Effector memory CD8-positive, alpha-beta T cell (primary cell): ENCODE data around the gene C12orf76.
"Not testable (repeated sequence)": the region's sequence is repeated elsewhere in the genome, so short reads cannot be mapped to it uniquely, and the experiment has no call there.

Experiments used
- ATAC-seq: fragments of 150-1000 bp; cut with Tn5 transposase; replicated peaks from 2 replicates; pipeline ENCODE4 v1.10.0; 2021; ENCODE audit warnings: mild to moderate bottlenecking, moderate library complexity
- DNase-seq, 3 experiments: peaks; one replicate each; pipeline ENCODE4 v3.0.0; 2021
- H3K27ac Mint-ChIP-seq, 2 donors: one replicate each; pipeline ENCODE4 v1.8.0; 2022; ENCODE audit warnings: mild to moderate bottlenecking in 2 of 2, mixed read lengths in 2 of 2, moderate library complexity in 2 of 2
- H3K27me3 Mint-ChIP-seq, 2 donors: one replicate each; pipeline ENCODE4 v1.8.0; 2022; ENCODE audit warnings: mixed read lengths in 2 of 2
- H3K36me3 Mint-ChIP-seq: one replicate; pipeline ENCODE4 v1.8.0; 2022; ENCODE audit warnings: mild to moderate bottlenecking, moderate library complexity, mixed read lengths; ENCODE audit not compliant: insufficient read depth
- H3K4me1 Mint-ChIP-seq, 2 donors: one replicate each; pipeline ENCODE4 v1.8.0; 2022; ENCODE audit warnings: low read depth in 2 of 2, mixed read lengths in 2 of 2
- H3K4me3 Mint-ChIP-seq, 2 donors: one replicate each; pipeline ENCODE4 v1.8.0; 2022; ENCODE audit warnings: mild to moderate bottlenecking in 2 of 2, mixed read lengths in 2 of 2, moderate library complexity in 2 of 2
- H3K9me3 Mint-ChIP-seq, 2 donors: one replicate each; pipeline ENCODE4 v1.8.0; 2022; ENCODE audit warnings: mixed read lengths in 2 of 2
- total RNA-seq, 9 experiments: gene quantifications; one replicate each; lab custom pipeline; 2026; lab: John Stamatoyannopoulos, UW

The C12orf76 gene, protein sequence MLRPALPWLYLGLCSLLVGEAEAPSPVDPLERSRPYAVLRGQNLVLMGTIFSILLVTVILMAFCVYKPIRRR
- 5.1 to 15.1 (median 7.3) reads per million in 9 experiments for total RNA-seq

DNA sequence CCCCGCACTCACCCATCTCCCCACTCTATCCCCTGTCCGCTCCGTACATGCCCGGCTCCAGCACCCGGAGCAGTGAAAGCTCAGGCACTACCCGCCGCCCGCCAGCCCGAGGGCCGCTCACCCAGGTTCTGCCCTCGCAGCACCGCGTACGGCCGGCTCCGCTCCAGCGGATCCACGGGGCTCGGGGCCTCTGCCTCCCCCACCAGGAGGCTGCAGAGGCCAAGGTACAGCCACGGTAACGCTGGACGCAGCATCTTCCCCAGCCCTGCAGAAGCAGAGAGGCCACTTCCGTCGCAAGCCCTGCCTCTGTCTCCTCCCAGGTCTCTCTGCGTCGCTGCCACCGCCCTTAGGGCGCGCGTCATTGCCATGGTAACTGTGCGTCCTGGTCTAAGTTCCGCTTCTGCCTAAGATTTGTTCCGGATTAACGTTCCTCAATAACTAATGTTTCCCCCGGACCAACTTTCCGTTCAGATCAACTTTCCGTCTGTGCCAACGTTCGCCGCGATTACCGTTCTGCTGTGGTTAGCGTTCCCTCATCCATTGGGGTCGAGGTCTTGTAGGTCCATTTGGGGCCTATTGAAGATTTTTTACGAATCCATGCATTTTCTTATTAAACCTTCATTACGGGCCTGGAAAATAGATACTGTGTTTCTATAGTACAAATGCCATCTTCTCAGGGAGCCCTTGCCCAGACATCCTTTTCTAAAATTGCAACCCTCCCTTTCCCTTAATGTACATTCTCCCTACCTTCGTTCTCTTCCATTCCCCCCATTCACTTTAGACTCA lies at the start of gene C12orf76:
TSS of gene C12orf76 (minus strand) at position 281 of the 786 bp plus-strand sequence. CDS start at position 254, 27 bp downstream.
- DNase-seq = peak; percentile 85 to 87 (median 87)
- H3K4me3 Mint-ChIP-seq = peak within 1 kb of the TSS; percentile 89 to 98
- peaks cover 17 to 23% of the 10 kb centered on the region in 2 donors for H3K4me1 Mint-ChIP-seq
- H3K9me3 Mint-ChIP-seq = no peaks in the 10 kb centered on the region
- peaks cover 14% of the 10 kb centered on the region for H3K36me3 Mint-ChIP-seq
- no peaks in the 10 kb centered on the region for H3K27me3 Mint-ChIP-seq
- peak; percentile 100 for ATAC-seq
- H3K27ac Mint-ChIP-seq = peak within 1 kb of the TSS; percentile 92 to 97

DNA sequence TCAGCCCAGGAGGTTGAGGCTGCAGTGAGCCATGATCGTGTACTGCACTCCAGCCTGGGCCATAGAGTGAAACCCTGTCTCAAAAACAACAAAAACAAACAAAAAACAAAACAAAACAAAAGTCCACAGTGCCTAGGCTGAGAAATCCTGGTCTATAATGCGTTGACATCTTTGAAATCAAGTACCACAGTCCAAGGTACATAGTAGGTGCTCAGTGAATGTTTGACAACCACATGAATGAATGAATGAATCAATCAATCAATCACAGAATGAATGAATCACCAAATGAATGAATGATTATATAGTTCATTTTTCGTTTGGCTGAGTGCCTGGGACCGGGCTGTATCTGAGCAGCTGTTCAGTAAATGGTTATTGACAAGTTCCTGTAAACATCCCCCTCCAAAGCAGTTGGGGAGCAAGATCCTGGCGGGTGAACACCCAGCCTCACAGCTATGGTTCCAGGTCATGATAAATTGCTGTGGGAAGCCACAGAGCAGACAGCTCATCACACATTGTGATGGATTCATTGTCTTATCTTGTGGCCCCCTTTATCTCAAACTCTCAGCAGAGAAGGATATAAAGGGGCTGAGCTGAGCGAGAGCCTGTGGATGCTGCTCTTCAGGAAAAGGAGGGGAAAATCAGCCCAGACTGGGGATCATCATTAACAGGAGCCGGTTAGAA lies 45.4 kb upstream of the C12orf76 start:
- Mint-ChIP-seq H3K4me3 (no peak overlapping the region), H3K36me3 (no peaks in the 10 kb centered on the region), H3K27me3 (peaks cover 14 to 34% of the 10 kb centered on the region in 2 donors), H3K9me3 (no peaks in the 10 kb centered on the region), H3K27ac (no peak overlapping the region), H3K4me1 (no peaks in the 10 kb centered on the region)
- ATAC-seq (no peak), DNase-seq (no peak)

DNA sequence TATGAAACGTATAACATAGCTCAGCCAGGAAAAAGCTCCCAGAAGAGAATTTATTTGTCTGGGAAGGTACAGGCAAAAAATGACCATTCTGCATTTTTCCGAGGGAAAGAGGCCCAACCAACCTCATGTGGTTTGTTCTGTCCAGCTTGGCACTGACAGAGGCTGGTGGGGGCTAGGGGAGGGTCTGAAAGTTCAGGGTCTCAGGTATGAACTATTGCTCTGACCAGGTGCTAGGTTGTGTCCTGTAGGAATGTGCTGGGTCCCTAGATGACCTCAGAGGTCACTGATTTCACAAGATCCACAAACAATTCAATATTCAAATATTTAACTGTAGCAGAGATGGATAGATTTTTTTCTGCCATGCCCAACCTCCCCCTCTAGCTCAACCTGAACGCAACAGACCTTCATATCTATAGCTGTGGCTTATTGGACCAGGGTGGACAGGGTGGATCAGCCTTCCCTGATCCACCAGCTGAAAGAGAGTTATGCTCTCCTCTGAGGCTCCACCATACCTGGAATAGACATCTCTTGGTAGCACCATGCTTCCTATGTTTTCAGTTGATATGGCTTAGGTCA lies 42.9 kb upstream of the C12orf76 start:
- DNase-seq (no peak), ATAC-seq (no peak)
- Mint-ChIP-seq H3K27me3 (peaks cover 14 to 35% of the 10 kb centered on the region in 2 donors), H3K4me1 (no peaks in the 10 kb centered on the region), H3K4me3 (no peak overlapping the region), H3K9me3 (no peaks in the 10 kb centered on the region), H3K36me3 (no peaks in the 10 kb centered on the region), H3K27ac (no peak overlapping the region)

DNA sequence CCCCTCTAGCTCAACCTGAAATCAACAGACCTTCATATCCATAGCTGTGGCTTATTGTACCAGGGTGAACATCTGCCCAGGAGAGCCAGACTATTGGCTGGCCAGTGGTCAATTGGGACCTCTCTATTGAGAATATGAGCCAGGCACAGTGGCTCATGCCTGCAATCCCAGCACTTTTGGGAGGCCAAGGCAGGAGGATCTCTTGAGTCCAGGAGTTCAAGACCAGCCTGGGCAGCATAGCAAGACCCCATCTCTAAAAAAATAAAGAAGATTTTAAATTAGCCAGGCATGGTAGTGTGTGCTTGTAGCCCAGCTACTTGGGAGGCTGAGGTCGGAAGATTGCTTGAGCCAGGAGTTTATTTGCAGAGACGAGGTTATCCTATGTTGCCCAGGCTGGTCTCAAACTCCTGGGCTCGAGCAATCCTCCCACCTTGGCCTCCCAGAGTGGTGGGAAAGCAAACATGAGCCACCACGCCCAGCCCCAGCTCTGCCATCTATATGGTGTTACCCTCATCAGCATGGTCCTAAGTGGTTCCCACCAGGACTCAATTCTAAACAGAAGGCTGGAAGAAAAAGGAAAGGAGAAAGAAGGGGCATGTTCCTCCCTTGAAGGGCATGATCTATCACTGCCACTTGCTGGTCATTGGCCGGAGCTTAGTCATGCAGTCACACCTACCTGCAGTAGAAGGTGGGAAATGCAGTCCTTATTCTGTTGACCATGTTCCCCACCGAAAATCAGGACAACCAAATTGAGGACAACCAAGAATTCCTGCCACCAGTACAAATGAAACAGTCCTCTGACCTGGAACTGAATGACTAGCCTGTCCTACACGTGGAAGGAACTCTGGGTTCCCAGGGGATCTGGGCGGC lies 42.2 kb upstream of the C12orf76 start:
- no peak for ATAC-seq
- Mint-ChIP-seq H3K9me3 (no peaks in the 10 kb centered on the region), H3K4me1 (no peaks in the 10 kb centered on the region), H3K27me3 (peaks cover 21 to 42% of the 10 kb centered on the region in 2 donors), H3K4me3 (no peak overlapping the region), H3K27ac (no peak overlapping the region), H3K36me3 (no peaks in the 10 kb centered on the region)
- no peak for DNase-seq

DNA sequence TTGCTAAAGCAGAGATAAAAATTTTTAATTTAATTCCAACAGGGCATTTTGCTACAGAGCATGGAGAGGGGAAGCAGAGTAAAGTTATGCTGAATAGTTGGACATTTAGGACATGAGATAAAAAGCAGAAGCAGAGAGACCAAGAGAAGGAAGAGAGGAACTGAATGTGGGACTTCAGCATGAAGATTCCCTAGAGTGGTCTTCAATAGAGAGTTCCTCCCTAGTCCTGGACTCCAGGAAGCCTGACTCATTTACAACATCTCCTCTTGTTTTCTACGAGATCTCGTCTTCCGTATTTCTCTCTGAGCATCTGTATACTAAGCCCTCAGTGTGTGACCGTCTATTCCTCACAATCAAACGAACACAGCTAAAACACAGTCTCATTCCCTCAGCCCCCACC lies 40.6 kb upstream of the C12orf76 start:
- DNase-seq = no peak
- Mint-ChIP-seq H3K36me3 (no peaks in the 10 kb centered on the region), H3K27me3 (peaks cover 21 to 43% of the 10 kb centered on the region in 2 donors), H3K4me3 (no peak overlapping the region), H3K9me3 (no peaks in the 10 kb centered on the region), H3K4me1 (no peaks in the 10 kb centered on the region), H3K27ac (no peak overlapping the region)
- ATAC-seq = no peak

DNA sequence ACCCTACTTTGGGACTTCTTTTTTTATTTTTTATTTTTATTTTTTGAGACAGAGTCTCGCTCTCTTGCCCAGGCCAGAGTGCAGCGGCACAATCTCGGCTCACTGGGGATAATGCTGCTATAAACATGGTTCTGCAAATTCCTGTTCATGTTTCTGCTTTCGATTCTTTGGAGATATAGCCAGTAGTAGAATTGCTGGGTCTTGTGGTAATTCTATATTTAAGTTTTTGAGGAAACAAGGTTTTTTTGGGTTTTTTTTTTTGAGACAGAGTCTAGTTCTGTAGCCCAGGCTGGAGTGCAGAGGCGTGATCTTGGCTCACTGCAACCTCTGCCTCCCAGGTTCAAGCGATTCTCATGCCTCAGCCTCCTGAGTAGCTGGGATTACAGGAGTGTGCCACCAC lies 39.9 kb upstream of the C12orf76 start:
- H3K4me1 Mint-ChIP-seq, H3K4me3 Mint-ChIP-seq, DNase-seq, H3K36me3 Mint-ChIP-seq, ATAC-seq, H3K27ac Mint-ChIP-seq, H3K9me3 Mint-ChIP-seq: not testable (repeated sequence)
- peaks cover 19 to 36% of the 10 kb centered on the region in 2 donors for H3K27me3 Mint-ChIP-seq

DNA sequence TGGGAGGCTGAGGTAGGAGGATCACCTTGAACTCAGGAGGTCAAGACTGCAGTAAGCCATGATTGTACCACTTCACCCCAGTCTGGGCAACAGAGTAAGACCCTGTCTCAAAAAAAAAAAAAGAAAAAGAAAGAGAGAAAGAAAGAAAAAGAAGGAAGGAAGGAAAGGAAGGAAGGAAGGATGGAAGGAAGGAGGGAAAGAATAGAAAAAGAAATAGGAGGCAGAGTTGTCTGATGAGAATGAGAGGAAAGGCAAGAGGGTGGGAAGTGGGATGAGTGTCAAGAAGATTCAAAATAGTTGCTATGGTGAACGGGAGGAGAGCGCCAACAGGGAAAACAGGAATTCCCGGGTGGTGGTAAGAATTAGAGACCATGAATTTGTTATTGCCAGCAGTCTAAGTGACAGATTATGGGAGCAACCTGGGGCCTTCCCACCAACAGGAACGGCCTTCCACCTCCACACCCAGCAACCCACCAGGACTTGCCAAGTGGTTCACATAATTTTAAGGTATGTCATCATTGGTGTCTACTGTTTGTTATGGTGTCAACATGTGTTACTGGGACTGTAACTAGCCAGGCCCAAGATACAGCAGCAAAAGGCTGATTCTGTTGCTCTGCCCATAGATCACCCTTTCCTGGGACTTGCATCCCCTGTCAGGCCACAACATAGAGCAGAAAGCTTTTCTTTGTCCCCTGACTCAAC lies 36.1 kb upstream of the C12orf76 start:
- Mint-ChIP-seq H3K27me3 (peaks cover 8 to 17% of the 10 kb centered on the region in 2 donors), H3K4me3 (no peak overlapping the region), H3K36me3 (peaks cover 4% of the 10 kb centered on the region), H3K27ac (no peak overlapping the region), H3K9me3 (peaks cover 3 to 7% of the 10 kb centered on the region in 2 donors), H3K4me1 (peaks cover 5 to 9% of the 10 kb centered on the region in 2 donors)
- ATAC-seq (no peak), DNase-seq (no peak)

DNA sequence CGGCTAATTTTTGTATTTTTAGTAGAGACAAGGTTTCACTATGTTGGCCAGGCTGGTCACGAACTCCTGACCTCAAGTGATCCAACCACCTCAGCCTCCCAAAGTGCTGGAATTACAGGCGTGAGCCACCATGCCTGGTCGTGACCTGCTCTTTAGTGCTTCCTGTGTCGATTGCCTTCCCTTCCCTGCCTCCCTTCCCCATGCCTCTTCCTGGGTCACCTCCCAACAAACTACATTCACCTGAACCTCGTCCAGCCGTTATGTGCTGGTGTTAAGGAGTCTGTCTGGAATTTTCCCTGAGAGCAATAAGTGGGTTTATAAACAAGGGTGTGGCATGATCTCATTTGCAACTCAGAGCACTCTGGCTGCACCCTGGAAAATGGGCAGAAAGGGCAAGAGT lies 32.1 kb upstream of the C12orf76 start:
- ATAC-seq (no peak), DNase-seq (no peak)
- Mint-ChIP-seq H3K4me3 (peak overlapping the region in 1 of 2 donors; percentile 2), H3K27ac (peak overlapping the region; percentile 92 to 98), H3K36me3 (peaks cover 8% of the 10 kb centered on the region), H3K9me3 (peaks cover 3 to 7% of the 10 kb centered on the region in 2 donors), H3K27me3 (peaks cover 0 to 2% of the 10 kb centered on the region in 2 donors), H3K4me1 (peaks cover 16 to 17% of the 10 kb centered on the region in 2 donors)

DNA sequence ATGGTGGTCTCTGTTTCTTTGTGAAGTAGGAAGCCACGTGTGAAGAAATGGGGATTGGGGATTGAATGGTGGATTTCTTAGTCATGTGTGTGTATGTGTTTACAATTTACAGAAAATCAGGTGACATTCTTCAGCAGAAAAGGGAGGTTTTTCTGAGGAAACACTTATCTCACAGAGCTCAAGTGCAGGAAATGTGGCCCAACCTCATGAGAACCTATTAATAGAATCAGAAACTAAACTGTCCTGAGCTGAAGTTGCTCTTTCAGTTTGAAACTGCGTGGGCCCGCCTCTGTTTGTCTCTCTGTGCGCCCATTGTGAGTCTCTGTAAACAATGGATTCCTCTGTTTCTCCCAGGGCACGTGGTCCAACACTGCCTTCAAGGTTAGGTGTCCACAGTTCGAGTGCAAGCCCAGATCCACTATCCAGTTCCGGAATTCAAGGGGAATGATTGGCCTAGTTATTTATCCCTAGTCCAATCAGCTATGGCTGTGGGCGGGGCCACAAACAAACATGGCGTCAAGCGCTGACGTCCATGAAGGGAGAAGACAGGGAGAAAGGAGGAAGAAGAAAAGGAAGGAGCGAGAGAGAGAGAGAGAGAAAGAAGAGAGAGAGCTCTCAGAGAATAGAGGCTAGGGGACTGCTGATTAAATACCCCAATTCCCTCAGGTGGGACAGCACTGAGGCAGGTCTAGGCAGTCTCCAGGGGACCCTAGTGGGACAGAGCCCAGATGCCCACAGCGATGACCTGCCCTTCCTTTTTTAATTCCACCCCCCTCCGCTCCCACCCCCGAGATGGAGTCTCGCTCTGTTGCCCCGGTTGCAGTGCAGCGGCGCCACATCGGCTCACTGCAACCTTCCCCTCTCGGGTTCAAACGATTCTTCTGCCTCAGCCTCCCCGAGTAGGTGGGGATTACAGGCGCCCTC lies 31.4 kb upstream of the C12orf76 start:
- H3K9me3 Mint-ChIP-seq = peaks cover 3 to 7% of the 10 kb centered on the region in 2 donors
- DNase-seq (peak; percentile 66 to 74 (median 68)), ATAC-seq (peak; percentile 91)
- peak overlapping the region; percentile 75 to 82 for H3K4me3 Mint-ChIP-seq
- H3K4me1 Mint-ChIP-seq = peaks cover 16 to 17% of the 10 kb centered on the region in 2 donors
- no peaks in the 10 kb centered on the region for H3K27me3 Mint-ChIP-seq
- H3K36me3 Mint-ChIP-seq = peaks cover 8% of the 10 kb centered on the region
- H3K27ac Mint-ChIP-seq = peak overlapping the region; percentile 92 to 98

DNA sequence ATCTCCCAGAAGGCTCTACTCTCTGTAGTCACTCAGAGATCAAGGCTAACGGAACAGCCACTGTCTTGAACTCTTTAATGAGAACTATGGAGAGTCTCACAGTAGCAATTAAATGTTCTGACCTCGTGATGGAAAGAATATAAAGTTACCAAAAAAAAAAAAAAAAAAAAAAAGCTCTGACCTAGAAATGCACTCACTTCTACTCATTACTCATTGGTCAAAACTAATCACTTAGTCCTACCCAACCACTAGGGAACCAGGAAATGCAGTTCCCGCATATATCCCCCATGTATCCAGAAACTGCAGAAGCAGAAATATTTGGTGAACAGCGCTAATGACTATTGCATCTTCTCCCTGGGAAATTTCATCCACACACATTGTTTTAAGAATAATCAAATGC lies 29.5 kb upstream of the C12orf76 start:
- peaks cover 3 to 7% of the 10 kb centered on the region in 2 donors for H3K9me3 Mint-ChIP-seq
- H3K4me3 Mint-ChIP-seq = no peak overlapping the region
- H3K27ac Mint-ChIP-seq = no peak overlapping the region
- ATAC-seq = no peak
- DNase-seq = no peak
- peaks cover 0 to 7% of the 10 kb centered on the region in 2 donors for H3K27me3 Mint-ChIP-seq
- peaks cover 24% of the 10 kb centered on the region in 2 donors for H3K4me1 Mint-ChIP-seq
- H3K36me3 Mint-ChIP-seq = peaks cover 8% of the 10 kb centered on the region

DNA sequence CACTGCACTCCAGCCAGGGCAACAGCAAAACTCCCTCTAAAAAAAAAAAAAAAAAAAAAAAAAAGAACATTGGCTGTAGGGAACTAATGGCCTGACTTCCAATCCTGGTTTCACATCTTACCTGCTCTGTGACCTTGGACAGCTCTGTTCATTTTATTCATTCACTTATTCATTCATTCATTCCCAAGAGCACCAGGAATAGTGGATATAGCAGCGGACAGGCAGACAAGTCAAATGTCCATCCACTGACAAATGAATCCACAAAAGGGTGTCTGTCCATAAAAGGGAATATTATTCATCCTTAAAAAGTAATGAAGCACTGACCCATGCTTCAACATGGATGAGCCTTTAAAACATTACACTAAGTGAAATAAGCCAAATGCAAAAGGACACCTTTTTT lies 27.6 kb upstream of the C12orf76 start:
- peaks cover 27% of the 10 kb centered on the region in 2 donors for H3K4me1 Mint-ChIP-seq
- H3K27ac Mint-ChIP-seq = no peak overlapping the region
- ATAC-seq (no peak), DNase-seq (no peak)
- H3K9me3 Mint-ChIP-seq = peaks cover 3 to 7% of the 10 kb centered on the region in 2 donors
- no peak overlapping the region for H3K4me3 Mint-ChIP-seq
- peaks cover 4% of the 10 kb centered on the region for H3K36me3 Mint-ChIP-seq
- peaks cover 9 to 18% of the 10 kb centered on the region in 2 donors for H3K27me3 Mint-ChIP-seq
